HG03354 (cell line): ENCODE results near the gene KRTAP5-10.
"Not testable (repeated sequence)": the region's sequence is repeated elsewhere in the genome, so short reads cannot be mapped to it uniquely, and the experiment has no call there.

Experiments used
- ATAC-seq: cut with Tn5 transposase; IDR thresholded peaks from one replicate; pipeline ENCODE4 v1.9.1; 2021; ENCODE audit warnings: mild to moderate bottlenecking; ENCODE audit not compliant: unreplicated experiment, poor library complexity, severe bottlenecking

KRTAP5-10 gene

DNA sequence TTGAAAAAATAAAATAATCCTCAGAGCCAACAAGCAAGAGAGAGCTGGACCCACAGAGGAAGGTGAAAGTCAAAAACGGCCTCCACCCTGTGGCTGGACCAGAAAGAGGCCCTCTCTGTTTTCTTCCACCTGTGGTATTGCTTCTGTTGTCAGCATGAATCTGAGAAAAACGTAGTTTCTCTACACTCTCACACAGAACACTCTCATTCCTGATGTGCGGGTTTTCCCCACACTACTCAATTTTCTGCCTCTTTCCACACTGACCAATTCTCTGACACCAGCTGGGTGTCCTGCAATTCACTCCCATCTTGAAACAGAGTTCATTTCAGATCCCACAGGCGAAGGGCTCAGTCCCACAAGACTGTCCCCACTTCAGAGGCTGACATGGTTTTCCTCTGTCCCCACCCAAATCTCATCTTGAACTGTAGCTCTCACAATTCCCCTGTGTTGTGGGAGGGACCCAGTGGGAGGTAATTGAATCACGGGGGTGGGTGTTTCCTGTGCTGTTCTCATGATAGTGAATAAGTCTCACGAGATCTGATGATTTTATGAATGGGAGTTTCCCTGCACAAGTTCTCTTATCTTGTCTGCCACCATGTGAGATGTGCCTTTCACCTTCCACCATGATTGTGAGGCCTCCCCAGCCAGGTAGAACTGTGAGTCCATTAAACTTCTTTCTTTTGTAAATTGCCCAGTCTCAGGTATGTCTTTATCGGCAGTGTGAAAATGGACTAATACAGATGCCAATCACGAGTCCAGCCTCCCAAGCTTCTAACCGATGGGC is 24.6 kb upstream of the KRTAP5-10 start:
- ATAC-seq = not testable (repeated sequence)

DNA sequence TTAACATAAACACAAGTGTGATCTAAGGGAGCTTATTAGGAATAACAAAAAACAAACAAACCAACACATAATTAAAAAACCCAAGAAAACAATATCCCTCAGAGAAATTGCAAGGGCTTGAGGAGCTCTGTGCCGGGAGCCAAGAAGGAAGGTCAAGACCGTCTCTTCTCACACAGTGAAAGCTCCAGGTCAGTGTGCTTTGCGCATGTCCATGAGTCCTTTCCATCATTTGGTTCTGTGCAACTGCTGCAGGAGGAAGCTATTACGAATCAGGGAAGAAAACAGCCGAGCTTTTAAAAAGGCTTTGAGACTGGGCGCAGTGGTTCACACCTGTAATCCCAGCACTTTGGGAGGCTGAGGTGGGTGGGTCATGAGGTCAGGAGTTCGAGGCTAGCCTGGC is 23.0 kb upstream of the KRTAP5-10 start:
- ATAC-seq = no peak

- no peak for ATAC-seq
These were observed 22.2 kb upstream of the KRTAP5-10 start for GRCh38 chr11:71542879-71543777.

- no peak for ATAC-seq
These were observed 21.5 kb upstream of the KRTAP5-10 start for GRCh38 chr11:71543866-71544265.

DNA sequence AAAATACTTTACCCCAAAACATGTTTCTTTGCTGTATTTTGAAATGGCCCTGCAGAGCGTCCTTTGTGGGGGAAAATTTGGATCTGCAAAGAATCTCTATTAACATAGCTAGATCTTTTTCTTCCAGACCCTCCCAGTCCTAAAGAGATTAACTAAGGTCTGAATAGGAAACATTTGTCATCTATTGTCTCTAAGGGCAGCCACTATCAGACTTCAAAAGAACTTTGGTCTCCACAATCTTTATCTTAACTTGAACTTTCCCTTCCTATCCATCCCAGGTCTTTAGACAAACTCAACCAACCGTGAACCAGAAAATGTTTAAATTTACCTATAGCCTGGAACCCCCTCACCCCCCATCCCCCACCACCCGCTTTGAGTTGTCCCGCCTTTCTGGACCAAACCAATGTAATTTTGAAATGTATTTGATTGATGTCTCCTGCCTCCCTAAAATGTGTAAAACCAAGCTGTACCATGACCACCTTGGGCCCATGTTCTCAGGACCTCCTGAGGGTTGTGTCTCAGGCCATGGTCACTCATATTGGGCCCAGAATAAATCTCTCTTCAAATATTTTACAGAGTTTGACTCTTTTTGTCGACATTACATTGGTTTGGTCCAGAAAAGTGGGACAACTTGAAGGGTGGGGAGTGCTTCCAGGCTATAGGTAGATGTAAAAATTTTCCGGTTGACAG is 20.7 kb upstream of the KRTAP5-10 start:
- ATAC-seq = no peak

GRCh38 chr11:71545405-71545966 is 19.9 kb upstream of the KRTAP5-10 start:
- no peak for ATAC-seq

DNA sequence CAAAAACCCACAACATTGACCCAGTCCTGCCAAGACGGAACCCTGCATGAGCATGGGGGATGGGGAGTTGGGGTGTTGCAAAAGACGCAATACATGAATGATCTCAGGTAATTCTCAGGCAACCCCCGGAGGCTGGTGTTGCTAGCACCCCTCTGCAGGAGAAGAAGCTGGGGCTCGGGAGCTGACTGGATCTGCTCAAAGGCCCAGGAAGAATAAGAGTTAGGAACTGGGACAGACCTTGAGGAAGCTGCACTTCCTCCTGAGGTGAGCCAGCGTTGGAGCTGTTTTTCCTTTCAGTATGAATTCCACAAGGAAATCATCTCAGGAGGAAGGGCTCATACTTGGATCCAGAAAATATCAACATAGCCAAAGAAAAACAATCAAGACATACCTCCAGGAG is 17.2 kb upstream of the KRTAP5-10 start, which contains the start of gene KRTAP5-9:
Gene KRTAP5-9, plus strand, starts transcription at position 301 of the 400 bp plus-strand sequence. CDS start 238 bp downstream, outside the sequence.
- ATAC-seq = no peak

DNA sequence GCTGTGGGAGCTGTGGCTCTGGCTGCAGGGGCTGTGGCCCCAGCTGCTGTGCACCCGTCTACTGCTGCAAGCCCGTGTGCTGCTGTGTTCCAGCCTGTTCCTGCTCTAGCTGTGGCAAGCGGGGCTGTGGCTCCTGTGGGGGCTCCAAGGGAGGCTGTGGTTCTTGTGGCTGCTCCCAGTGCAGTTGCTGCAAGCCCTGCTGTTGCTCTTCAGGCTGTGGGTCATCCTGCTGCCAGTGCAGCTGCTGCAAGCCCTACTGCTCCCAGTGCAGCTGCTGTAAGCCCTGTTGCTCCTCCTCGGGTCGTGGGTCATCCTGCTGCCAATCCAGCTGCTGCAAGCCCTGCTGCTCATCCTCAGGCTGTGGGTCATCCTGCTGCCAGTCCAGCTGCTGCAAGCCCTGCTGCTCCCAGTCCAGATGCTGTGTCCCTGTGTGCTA is 16.6 kb upstream of the KRTAP5-10 start:
- ATAC-seq = no peak

- ATAC-seq = no peak
These were observed 13.7 kb upstream of the KRTAP5-10 start for GRCh38 chr11:71551711-71552110.

GRCh38 chr11:71554996-71555395 is 10.4 kb upstream of the KRTAP5-10 start:
- ATAC-seq = no peak

DNA sequence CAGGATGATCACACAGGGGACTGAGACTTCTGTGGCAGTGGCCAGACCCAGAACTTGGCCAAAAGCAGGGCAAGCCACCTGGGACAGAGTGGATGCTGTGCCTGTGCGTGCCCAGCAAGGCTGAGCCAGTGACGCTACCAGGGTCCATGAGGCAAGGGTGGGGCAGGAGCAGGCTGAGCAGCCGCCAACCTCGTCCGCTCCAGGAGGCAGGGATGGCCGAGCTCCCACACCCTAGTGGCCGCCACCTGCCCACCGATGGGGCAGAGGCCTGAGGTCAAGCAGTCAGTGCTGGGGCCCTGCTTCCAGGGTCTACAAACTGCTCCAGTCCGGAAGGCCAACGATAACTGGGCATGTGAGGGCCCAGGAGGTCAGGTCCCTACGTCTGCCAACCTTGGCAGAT is 9.9 kb upstream of the KRTAP5-10 start:
- no peak for ATAC-seq

- no peak for ATAC-seq
These were observed 9.3 kb upstream of the KRTAP5-10 start for GRCh38 chr11:71556018-71556417.

DNA sequence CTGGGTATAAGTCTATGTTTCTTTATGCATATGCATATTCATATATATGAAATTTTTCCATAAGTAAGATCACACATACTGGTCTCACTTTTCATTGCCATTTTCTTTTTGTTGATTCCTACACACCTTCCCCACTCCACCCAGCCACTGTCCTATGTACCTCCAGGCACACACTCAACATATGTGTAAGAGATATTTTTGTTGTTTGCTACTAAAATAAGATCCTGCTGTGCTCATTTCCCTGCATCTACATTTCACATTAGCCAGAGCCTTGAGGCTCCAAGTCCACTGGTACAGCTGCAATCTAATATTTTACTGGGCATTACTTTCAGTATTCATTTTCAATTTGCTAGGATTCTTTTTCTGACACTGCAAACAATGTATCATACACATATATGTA is 8.1 kb upstream of the KRTAP5-10 start:
- no peak for ATAC-seq

DNA sequence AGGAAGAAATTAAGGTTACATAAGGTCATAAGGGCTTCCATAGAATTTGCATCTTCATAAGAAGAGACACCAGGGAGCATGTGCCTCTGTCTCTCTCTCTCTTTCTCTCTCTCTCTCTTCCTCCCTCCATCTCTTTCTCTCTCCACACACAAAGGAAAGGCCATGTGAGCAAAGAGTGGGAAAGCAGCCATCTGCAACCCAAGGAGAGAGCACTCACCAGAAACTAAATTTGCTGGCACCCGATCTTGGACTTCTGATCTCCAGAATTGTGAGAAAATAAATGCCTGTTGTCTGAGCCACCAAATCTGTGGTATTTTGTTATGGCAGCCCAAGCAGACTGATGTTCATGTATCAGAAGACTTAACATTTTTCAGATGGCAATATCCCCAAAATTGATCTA is 6.4 kb upstream of the KRTAP5-10 start:
- ATAC-seq = no peak

GRCh38 chr11:71562120-71562519 is 3.2 kb upstream of the KRTAP5-10 start:
- ATAC-seq = no peak

GRCh38 chr11:71563406-71563805 is 2.0 kb upstream of the KRTAP5-10 start:
- ATAC-seq = no peak

- ATAC-seq = no peak
These were observed 933 bp upstream of the KRTAP5-10 start for GRCh38 chr11:71564430-71564829.

DNA sequence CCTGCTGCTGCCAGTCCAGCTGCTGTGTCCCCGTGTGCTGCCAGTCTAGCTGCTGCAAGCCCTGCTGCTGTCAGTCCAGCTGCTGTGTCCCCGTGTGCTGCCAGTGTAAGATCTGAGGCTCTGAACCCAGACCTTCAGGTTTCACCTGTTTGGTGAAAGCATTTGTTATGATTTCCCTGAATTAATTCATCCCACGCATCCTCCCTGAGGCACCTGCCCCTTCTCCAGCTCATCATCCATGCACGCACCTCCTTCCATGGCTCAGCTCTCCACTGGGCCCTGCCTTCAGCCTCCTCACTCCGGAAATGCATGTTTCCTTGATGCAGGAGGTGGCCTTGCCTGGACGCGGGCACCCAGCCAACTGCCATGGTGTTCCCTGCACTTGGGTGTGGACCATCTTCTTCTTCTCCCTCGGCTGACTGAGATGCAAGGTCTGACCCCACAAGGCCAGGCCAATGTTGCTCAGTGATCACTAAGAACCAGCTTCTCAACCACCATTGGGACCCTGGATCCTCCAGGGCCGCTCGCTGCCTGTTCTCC is 788 bp downstream of the KRTAP5-10 start:
- no peak for ATAC-seq
